Epithelial cell of esophagus (primary cell): Measurements from ENCODE around the gene ADIPOQ.

ENCODE experiments used
- DNase-seq: peaks from one replicate; pipeline ENCODE4 v3.0.0; 2010; ENCODE audit warnings: low read depth
- H3K4me3 ChIP-seq: 2 replicates; pipeline ENCODE4 v1.5.1; 2011; ENCODE audit warnings: mild to moderate bottlenecking, low read length, control low read depth
- TF ChIP-seq, protein P1 (sequence below): IDR thresholded peaks from 2 replicates; pipeline ENCODE4 v1.5.1; 2011; ENCODE audit warnings: low read depth, mild to moderate bottlenecking, low read length, control low read depth, inconsistent platforms; ENCODE audit not compliant: insufficient read depth; ENCODE audit errors: missing control alignments

The ADIPOQ gene

DNA sequence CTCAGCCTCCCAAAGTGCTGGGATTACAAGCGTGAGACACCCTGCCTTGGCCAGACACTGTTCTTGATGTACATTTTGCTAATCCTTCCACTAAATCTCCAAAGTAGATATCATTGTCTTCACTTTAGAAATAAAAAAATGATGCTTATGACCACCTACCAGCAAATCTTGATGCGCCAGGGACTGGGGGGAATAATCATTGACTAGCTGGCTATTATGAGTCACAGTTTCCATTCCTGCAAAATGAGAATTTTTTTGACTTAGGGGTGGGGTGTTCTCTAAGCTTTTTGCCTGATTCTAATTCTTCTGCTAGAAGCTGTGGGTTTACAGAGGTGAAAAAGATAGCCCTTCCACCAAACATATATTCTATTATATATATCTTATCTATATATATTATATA lies 19.1 kb upstream of the ADIPOQ start:
- TF ChIP-seq, protein P1, sequence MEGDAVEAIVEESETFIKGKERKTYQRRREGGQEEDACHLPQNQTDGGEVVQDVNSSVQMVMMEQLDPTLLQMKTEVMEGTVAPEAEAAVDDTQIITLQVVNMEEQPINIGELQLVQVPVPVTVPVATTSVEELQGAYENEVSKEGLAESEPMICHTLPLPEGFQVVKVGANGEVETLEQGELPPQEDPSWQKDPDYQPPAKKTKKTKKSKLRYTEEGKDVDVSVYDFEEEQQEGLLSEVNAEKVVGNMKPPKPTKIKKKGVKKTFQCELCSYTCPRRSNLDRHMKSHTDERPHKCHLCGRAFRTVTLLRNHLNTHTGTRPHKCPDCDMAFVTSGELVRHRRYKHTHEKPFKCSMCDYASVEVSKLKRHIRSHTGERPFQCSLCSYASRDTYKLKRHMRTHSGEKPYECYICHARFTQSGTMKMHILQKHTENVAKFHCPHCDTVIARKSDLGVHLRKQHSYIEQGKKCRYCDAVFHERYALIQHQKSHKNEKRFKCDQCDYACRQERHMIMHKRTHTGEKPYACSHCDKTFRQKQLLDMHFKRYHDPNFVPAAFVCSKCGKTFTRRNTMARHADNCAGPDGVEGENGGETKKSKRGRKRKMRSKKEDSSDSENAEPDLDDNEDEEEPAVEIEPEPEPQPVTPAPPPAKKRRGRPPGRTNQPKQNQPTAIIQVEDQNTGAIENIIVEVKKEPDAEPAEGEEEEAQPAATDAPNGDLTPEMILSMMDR = no peak
- no peak for DNase-seq

DNA sequence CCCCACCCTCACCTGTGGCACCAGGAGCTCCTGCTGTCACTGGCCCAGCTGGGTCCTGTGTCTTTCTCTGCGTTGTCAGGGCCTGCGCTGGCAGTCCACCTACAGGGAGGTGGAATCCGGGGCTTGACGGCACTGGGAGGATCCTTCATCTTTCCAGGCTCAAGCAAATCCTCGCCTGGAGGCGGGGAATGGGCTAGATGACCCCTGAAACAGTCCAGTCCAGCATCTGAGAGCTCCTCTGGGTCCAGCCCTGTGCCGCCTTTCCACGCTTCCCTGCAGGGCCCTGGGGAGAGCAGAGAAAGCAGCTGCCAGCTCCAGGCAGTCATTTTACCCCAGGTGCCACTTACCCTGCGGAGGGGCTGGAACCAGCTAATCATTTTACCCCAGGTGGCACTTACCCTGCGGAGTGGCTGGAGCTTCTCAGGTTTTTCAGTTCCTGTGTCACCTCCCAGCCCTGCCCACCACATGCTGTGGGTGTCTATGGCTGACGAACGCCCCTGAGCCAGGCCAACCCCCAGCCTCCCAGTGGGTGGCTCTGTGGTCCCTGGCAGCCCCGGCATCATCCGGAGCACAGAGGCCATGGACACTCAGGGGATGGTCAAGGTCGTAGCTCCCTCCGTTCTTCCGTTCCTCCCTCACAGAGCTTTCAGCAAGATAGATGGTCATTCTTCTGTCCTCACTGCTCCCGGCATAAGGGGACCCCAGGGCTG lies 17.9 kb upstream of the ADIPOQ start:
- TF ChIP-seq, protein P1 = no peak
- no peak for DNase-seq
- H3K4me3 ChIP-seq = no peak overlapping the region

More for the DNA sequence above, 19.1 kb upstream of the ADIPOQ start:
- H3K4me3 ChIP-seq = no peak overlapping the region

DNA sequence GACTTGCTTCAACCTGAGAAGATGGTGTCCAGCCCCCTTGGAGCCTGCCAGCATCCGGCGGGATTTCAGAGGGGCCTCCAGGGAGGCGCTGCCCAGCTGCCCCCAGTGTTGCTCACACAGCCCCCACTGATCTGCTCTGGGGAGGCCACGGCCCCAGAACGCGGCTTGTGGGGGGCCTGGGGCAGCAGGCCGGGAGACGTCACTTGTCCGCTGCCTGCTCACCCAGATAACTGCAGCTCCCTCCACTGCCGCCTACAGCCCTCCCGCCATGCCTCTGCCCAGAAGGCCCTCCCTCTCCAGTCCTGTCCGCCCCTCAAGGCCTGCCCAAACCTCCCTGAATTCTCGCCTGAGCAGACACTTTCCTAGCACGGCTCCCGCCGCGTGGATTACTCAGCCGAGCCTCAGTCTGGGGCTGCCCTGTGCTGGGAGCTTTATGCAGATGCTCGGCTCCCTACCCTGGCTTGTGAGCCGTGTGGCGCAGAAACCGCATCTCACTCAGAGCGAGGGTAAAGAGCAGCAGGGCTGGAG lies 17.2 kb upstream of the ADIPOQ start:
- TF ChIP-seq, protein P1 = no peak
- peak; percentile 48 for DNase-seq
- H3K4me3 ChIP-seq = no peak overlapping the region

DNA sequence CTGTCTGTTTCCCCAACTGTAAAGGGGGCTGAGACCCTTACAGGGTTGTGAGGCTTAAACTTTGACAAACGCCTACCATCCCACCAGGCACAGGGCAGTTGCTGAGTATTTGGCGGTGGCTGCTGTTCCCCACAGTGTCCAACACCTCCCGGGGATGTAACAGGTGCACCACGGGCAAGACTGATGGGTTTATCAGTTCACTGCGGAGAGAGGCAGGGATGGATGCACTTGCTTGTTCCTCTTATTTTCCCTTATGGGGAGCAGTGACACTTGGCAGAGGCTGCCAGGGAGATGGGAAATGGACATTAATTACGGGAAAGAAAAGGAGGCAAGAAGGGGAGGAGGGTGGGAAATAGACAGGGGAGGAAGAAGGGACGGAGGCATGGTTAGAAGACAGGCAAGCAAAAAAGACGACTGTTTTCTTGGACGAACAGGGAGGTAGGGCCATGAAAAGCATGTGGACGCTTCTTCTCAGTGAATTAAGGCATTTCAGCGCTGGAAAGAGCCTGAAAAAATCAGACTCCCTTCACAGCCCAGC lies 16.6 kb upstream of the ADIPOQ start:
- H3K4me3 ChIP-seq = peak overlapping the region; percentile 56
- TF ChIP-seq, protein P1 = no peak
- DNase-seq = no peak

DNA sequence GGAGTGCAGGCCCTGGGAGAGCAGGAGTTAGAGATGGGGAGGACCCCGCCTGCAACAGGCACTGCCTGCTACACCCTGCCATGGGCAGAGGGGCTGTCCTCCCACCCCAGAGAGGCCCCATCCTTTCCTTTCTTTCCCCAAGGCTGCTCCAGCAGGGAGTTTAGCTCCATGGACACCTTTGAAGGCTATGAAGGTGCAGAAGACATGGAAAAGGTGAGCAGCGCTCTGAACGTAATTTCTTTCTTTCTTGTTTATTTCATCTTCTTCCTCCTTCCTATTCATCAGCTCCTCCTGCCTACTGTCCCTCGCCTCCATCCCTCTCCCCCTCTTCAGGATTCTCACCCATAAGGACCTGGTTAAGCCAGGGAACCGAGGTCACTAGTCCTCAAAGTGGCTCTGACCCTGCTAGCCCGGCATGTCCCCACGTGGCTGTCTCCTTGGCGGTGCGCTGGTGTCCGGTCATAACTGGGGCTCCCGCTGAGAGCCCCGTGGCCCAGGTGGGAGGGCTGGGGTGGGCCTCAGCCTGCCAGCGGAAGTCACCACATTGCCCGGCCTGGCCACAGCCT lies 16.0 kb upstream of the ADIPOQ start:
- TF ChIP-seq, protein P1 = no peak
- peak overlapping the region; percentile 56 for H3K4me3 ChIP-seq

DNA sequence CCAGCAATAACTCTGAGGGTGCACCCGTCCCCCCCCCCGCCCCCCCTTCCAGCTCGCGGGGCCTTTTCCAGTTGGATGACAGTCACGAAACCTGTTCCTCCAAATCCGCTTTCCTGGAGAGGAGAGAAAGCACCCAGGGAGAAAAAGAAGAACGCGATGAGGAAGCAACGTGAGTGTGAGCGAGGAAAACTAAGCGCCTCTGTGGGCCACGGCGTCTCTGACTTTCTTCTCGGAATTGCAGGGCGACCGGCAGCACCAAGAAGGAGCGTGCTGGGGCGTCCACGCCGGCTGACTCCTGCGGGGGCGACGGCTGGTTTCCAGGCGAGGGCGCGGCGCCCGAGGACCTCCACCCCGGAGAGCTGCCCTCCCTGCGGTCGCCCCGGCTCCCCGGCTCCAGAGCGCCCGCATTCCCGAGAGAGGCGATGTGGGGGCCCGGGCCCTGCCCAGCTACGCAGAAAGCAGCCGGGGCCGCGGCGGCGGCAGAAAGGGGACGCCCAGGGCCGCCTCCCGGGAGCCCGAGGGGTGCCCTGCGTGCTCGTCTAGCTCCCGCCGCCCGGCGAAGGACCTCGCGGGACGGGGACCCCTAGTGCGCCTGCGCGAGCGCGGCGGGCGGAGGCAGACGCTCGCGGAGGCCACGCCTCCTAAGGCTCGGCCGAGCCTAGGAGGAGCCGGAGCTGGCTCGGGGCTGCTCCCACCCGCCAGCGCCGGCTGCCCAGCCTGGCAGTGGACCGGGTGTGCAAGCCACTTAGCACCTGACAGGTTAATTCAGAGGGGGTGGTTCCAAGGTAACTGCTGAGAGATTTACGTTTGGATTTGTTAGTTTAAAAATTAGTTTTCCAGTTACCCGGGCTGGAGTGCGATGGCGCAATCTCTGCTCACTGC lies 15.3 kb upstream of the ADIPOQ start:
- H3K4me3 ChIP-seq = peak overlapping the region; percentile 56
- DNase-seq = peak; percentile 85
- TF ChIP-seq, protein P1 = no peak

More for the DNA sequence above, 16.0 kb upstream of the ADIPOQ start:
- no peak for DNase-seq
